WTC11 (cell line): Measurements from ENCODE around the gene RNF43. TPM values are rescaled to one million over a fixed set of nuclear protein-coding genes. Genes with fewer than 3 reads are reported as not detected.

Experiments used
- ATAC-seq: fragments of 200-7000 bp; cut with Tn5 transposase; 2 replicates; pipeline ENCODE4 v1.10.0; 2021; ENCODE audit warnings: mild to moderate bottlenecking, moderate library complexity
- CTCF ChIA-PET: fragments of 300-600 bp; sonication (Branson Sonifier 250); formaldehyde crosslinking; loops from one replicate; lab custom pipeline; 2021; ENCODE audit warnings: antibody characterized with exemption; lab: Charles Lee
- POLR2A ChIA-PET: fragments of 350-600 bp; sonication (Branson Sonifier 250); formaldehyde crosslinking; loops from one replicate; lab custom pipeline; 2021; ENCODE audit warnings: antibody characterized with exemption; lab: Charles Lee
- DNase-seq: peaks from one replicate; pipeline ENCODE4 v3.0.0; 2021; ENCODE audit warnings: low spot score
- H3K27ac Mint-ChIP-seq: 2 replicates; pipeline ENCODE4 v1.8.0; 2021; ENCODE audit warnings: mixed read lengths
- H3K27me3 Mint-ChIP-seq: 2 replicates; pipeline ENCODE4 v1.8.0; 2021; ENCODE audit warnings: low read depth, mild to moderate bottlenecking, moderate library complexity, mixed read lengths
- H3K36me3 Mint-ChIP-seq: 2 replicates; pipeline ENCODE4 v1.8.0; 2021; ENCODE audit warnings: mixed read lengths
- H3K4me1 Mint-ChIP-seq: 2 replicates; pipeline ENCODE4 v1.8.0; 2022; ENCODE audit warnings: mixed read lengths
- H3K4me3 Mint-ChIP-seq: 2 replicates; pipeline ENCODE4 v1.8.0; 2021; ENCODE audit warnings: mild to moderate bottlenecking, moderate library complexity, mixed read lengths
- H3K9me3 Mint-ChIP-seq: 2 replicates; pipeline ENCODE4 v1.8.0; 2021; ENCODE audit warnings: mixed read lengths
- CREB1 ChIP-seq: sonication (generic); formaldehyde crosslinking; IDR thresholded peaks from 2 replicates; pipeline ENCODE4 v1.8.0; 2023; ENCODE audit warnings: mild to moderate bottlenecking, missing genetic modification reagents
- ELF4 ChIP-seq: sonication (generic); formaldehyde crosslinking; IDR thresholded peaks from 2 replicates; pipeline ENCODE4 v1.8.1; 2022; ENCODE audit warnings: low read depth, mild to moderate bottlenecking, moderate library complexity, missing genetic modification reagents
- EMX1 ChIP-seq: fragments of 250-450 bp; sonication (Bioruptor Pico); IDR thresholded peaks from 2 replicates; pipeline ENCODE4 v1.8.0; 2021; ENCODE audit warnings: mild to moderate bottlenecking
- FOXK1 ChIP-seq: sonication (generic); formaldehyde crosslinking; IDR thresholded peaks from 2 replicates; pipeline ENCODE4 v1.8.0; 2022; ENCODE audit warnings: mild to moderate bottlenecking, moderate library complexity, missing genetic modification reagents
- JUN ChIP-seq: sonication (generic); formaldehyde crosslinking; IDR thresholded peaks from 2 replicates; pipeline ENCODE4 v1.8.0; 2023; ENCODE audit warnings: mild to moderate bottlenecking, missing genetic modification reagents
- KAT7 ChIP-seq: sonication (generic); formaldehyde crosslinking; IDR thresholded peaks from 2 replicates; pipeline ENCODE4 v1.8.1; 2023; ENCODE audit warnings: missing genetic modification reagents, mild to moderate bottlenecking, borderline replicate concordance
- NFYB ChIP-seq: sonication (generic); formaldehyde crosslinking; conservative IDR thresholded peaks from 2 replicates; pipeline ENCODE4 v1.8.0; 2022; ENCODE audit warnings: low read depth, missing genetic modification reagents
- OVOL2 ChIP-seq: fragments of 250-450 bp; sonication (Bioruptor Pico); IDR thresholded peaks from 2 replicates; pipeline ENCODE4 v1.9.0; 2021; ENCODE audit warnings: mild to moderate bottlenecking, borderline replicate concordance
- RELA ChIP-seq: sonication (generic); formaldehyde crosslinking; IDR thresholded peaks from 2 replicates; pipeline ENCODE4 v1.8.1; 2022; ENCODE audit warnings: missing genetic modification reagents, mild to moderate bottlenecking, borderline replicate concordance
- TCF7 ChIP-seq: sonication (generic); formaldehyde crosslinking; IDR thresholded peaks from 2 replicates; pipeline ENCODE4 v1.8.0; 2022; ENCODE audit warnings: mild to moderate bottlenecking, low read depth, missing genetic modification reagents, moderate library complexity
- TEAD1 ChIP-seq: sonication (generic); formaldehyde crosslinking; IDR thresholded peaks from 2 replicates; pipeline ENCODE4 v1.8.0; 2022; ENCODE audit warnings: mild to moderate bottlenecking, missing genetic modification reagents
- ZNF121 ChIP-seq: sonication (generic); formaldehyde crosslinking; IDR thresholded peaks from 2 replicates; pipeline ENCODE4 v1.8.0; 2023; ENCODE audit warnings: missing genetic modification reagents
- ZNF232 ChIP-seq: sonication (generic); formaldehyde crosslinking; IDR thresholded peaks from 2 replicates; pipeline ENCODE4 v1.8.0; 2022; ENCODE audit warnings: mild to moderate bottlenecking, missing genetic modification reagents
- ZNF263 ChIP-seq: sonication (generic); formaldehyde crosslinking; IDR thresholded peaks from 2 replicates; pipeline ENCODE4 v1.8.1; 2022; ENCODE audit warnings: low read depth, mild to moderate bottlenecking, moderate library complexity, missing genetic modification reagents
- ZNF416 ChIP-seq: fragments of 250-450 bp; sonication (Bioruptor Pico); IDR thresholded peaks from 2 replicates; pipeline ENCODE4 v1.9.0; 2021; ENCODE audit warnings: mild to moderate bottlenecking, inconsistent platforms
- total RNA-seq: library from RNA; stranded (reverse); gene quantifications from 3 replicates; pipeline ENCODE4 v1.2.3, GENCODE V29; 2021
- TF ChIP-seq, protein P1 (sequence below): fragments of 250-450 bp; sonication (Bioruptor Pico); IDR thresholded peaks from 2 replicates; pipeline ENCODE4 v1.9.0; 2021; ENCODE audit warnings: mild to moderate bottlenecking
- TF ChIP-seq, protein P2 (sequence below): sonication (generic); formaldehyde crosslinking; IDR thresholded peaks from 2 replicates; pipeline ENCODE4 v1.8.1; 2022; ENCODE audit warnings: low read depth, missing genetic modification reagents, borderline replicate concordance
- TF ChIP-seq, protein P3 (sequence below): fragments of 250-450 bp; sonication (Bioruptor Pico); IDR thresholded peaks from 2 replicates; pipeline ENCODE4 v1.8.0; 2021; ENCODE audit warnings: mild to moderate bottlenecking
- TF ChIP-seq, protein P4 (sequence below): sonication (generic); formaldehyde crosslinking; IDR thresholded peaks from 2 replicates; pipeline ENCODE4 v1.8.1; 2022; ENCODE audit warnings: missing genetic modification reagents, borderline replicate concordance
- TF ChIP-seq, protein P5 (sequence below): sonication (generic); formaldehyde crosslinking; IDR thresholded peaks from 2 replicates; pipeline ENCODE4 v1.8.1; 2023; ENCODE audit warnings: mild to moderate bottlenecking, missing genetic modification reagents, moderate library complexity
- TF ChIP-seq, protein P6 (sequence below): fragments of 250-450 bp; sonication (Bioruptor Pico); IDR thresholded peaks from 2 replicates; pipeline ENCODE4 v1.9.0; 2021; ENCODE audit warnings: mild to moderate bottlenecking, borderline replicate concordance

RNF43 gene
- total RNA-seq, 1 experiment from 2014 or later = 3.6 TPM

DNA sequence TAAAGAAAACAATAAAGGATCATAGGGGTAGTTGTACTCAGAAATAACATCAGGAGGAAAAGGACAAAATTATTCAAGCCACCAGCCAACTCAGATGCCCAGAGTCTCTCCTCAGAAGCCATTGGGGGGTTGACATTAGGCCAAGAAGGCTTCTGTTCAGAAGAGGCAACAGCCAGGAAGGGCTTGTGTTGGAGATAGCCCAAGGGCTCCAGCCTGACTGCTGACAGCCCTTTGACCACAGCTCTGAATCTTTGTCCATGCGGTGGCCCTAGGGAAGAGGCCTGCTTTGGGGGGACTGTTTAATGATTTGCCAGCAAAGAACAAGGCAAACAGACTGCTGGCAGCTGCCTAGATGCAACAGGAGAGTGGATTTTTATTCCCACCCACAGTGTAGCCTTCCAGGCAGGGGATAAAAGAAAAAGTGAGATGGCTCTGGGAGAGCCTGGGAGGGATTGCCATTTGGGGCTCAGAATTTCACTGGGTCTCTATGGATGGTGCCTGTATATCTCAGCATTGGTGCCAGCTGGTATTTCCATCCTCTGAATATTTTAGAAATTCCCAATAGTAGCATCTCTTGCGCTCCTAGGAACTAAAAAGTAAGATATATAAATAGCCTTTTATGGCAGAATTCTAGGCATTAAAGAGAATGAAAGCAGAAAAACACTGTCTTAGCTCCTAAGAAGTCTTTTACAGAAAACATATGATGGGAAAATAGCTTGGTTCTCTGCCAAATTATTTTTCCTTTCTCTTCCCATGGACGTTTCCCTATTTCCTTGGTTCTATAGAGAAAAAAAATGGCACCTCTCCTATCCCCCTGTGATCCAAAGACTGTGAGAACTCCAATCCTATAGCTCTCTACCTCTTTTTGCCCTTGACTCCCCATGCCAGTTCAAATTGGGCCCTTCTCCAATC is 36.0 kb downstream of the RNF43 start (continued):
- TF ChIP-seq CREB1 (CRISPR knock-in tag) (no peak), TCF7 (CRISPR knock-in tag) (no peak), OVOL2 (no peak), ELF4 (no peak), JUN (CRISPR knock-in tag) (no peak), KAT7 (CRISPR knock-in tag) (no peak), FOXK1 (CRISPR knock-in tag) (no peak), NFYB (CRISPR knock-in tag) (no peak)
- TF ChIP-seq, protein P1, sequence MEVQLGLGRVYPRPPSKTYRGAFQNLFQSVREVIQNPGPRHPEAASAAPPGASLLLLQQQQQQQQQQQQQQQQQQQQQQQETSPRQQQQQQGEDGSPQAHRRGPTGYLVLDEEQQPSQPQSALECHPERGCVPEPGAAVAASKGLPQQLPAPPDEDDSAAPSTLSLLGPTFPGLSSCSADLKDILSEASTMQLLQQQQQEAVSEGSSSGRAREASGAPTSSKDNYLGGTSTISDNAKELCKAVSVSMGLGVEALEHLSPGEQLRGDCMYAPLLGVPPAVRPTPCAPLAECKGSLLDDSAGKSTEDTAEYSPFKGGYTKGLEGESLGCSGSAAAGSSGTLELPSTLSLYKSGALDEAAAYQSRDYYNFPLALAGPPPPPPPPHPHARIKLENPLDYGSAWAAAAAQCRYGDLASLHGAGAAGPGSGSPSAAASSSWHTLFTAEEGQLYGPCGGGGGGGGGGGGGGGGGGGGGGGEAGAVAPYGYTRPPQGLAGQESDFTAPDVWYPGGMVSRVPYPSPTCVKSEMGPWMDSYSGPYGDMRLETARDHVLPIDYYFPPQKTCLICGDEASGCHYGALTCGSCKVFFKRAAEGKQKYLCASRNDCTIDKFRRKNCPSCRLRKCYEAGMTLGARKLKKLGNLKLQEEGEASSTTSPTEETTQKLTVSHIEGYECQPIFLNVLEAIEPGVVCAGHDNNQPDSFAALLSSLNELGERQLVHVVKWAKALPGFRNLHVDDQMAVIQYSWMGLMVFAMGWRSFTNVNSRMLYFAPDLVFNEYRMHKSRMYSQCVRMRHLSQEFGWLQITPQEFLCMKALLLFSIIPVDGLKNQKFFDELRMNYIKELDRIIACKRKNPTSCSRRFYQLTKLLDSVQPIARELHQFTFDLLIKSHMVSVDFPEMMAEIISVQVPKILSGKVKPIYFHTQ (CRISPR knock-in tag) = no peak
- TF ChIP-seq, protein P2, sequence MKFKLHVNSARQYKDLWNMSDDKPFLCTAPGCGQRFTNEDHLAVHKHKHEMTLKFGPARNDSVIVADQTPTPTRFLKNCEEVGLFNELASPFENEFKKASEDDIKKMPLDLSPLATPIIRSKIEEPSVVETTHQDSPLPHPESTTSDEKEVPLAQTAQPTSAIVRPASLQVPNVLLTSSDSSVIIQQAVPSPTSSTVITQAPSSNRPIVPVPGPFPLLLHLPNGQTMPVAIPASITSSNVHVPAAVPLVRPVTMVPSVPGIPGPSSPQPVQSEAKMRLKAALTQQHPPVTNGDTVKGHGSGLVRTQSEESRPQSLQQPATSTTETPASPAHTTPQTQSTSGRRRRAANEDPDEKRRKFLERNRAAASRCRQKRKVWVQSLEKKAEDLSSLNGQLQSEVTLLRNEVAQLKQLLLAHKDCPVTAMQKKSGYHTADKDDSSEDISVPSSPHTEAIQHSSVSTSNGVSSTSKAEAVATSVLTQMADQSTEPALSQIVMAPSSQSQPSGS = no peak
- TF ChIP-seq, all 79 proteins: peak for 2

DNA sequence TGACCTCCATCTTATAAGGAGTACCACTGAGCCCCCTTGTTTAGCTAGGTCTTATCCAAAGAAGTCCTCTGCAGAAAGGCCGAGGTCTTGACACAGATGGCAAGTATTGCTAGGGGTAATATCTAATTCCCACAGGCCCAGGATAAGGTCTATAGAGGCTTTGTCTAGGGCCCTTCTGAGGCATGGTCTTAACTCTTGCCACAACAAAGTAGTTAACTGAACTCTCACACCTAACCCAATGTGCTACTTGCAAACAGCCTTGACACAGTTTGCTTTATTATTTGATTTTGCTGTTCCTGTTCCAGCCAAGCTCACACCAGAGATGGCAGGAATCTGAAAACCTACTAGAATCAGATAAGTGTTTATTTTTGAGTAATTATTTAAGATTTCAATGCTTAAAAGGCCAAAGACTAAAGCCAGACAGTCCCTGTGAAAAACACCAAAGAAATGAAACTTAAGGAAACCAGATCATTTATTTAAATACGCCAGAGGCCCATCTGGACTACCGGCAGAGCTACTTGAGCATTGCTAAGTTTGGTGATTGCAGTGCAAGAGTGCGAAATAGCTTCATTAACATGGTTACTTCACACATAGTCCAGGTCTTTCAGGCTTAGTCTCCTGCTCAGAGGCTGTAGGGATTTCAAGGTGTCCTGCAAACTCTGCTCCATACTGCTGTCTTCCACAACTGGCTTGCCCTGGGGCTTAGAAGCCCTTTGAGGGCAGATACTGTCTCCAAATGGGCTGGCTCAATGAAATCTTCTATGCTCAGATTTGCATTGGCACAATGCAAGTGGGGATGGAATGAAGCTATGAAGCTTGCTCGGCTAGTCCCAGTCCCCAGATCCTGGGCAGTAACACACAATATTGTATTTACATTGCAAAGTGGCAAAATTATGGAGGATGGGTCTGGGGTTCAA is 36.9 kb downstream of the RNF43 start:
- ATAC-seq (no peak), DNase-seq (no peak)
- H3K9me3 Mint-ChIP-seq = no peaks in the 10 kb centered on the region
- no peaks in the 10 kb centered on the region for H3K36me3 Mint-ChIP-seq
- H3K27me3 Mint-ChIP-seq = no peaks in the 10 kb centered on the region
- H3K4me1 Mint-ChIP-seq = peaks cover 43% of the 10 kb centered on the region
- CTCF ChIA-PET = no interaction called here
- POLR2A ChIA-PET = interaction anchor here (0.6 to 1.2 kb wide), 2 partner anchors 9 to 1762 kb away, joined by 3 to 4 read pairs; no protein-coding TSS in a partner anchor
- no peak overlapping the region for H3K27ac Mint-ChIP-seq
- no peak overlapping the region for H3K4me3 Mint-ChIP-seq
- TF ChIP-seq, protein P3, sequence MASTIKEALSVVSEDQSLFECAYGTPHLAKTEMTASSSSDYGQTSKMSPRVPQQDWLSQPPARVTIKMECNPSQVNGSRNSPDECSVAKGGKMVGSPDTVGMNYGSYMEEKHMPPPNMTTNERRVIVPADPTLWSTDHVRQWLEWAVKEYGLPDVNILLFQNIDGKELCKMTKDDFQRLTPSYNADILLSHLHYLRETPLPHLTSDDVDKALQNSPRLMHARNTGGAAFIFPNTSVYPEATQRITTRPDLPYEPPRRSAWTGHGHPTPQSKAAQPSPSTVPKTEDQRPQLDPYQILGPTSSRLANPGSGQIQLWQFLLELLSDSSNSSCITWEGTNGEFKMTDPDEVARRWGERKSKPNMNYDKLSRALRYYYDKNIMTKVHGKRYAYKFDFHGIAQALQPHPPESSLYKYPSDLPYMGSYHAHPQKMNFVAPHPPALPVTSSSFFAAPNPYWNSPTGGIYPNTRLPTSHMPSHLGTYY (CRISPR knock-in tag) = no peak
- TF ChIP-seq, protein P4, sequence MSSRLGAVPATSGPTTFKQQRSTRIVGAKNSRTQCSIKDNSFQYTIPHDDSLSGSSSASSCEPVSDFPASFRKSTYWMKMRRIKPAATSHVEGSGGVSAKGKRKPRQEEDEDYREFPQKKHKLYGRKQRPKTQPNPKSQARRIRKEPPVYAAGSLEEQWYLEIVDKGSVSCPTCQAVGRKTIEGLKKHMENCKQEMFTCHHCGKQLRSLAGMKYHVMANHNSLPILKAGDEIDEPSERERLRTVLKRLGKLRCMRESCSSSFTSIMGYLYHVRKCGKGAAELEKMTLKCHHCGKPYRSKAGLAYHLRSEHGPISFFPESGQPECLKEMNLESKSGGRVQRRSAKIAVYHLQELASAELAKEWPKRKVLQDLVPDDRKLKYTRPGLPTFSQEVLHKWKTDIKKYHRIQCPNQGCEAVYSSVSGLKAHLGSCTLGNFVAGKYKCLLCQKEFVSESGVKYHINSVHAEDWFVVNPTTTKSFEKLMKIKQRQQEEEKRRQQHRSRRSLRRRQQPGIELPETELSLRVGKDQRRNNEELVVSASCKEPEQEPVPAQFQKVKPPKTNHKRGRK = no peak
- TF ChIP-seq TEAD1 (CRISPR knock-in tag) = no peak
- TF ChIP-seq, protein P5, sequence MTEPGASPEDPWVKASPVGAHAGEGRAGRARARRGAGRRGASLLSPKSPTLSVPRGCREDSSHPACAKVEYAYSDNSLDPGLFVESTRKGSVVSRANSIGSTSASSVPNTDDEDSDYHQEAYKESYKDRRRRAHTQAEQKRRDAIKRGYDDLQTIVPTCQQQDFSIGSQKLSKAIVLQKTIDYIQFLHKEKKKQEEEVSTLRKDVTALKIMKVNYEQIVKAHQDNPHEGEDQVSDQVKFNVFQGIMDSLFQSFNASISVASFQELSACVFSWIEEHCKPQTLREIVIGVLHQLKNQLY (CRISPR knock-in tag) = no peak
- no peak for TF ChIP-seq ZNF121 (CRISPR knock-in tag)
- TF ChIP-seq ZNF263 (CRISPR knock-in tag) = no peak
- no peak for TF ChIP-seq FOXK1 (CRISPR knock-in tag)
- no peak for TF ChIP-seq RELA (CRISPR knock-in tag)
- TF ChIP-seq ZNF416 (CRISPR knock-in tag) = no peak
- no peak for TF ChIP-seq OVOL2
- no peak for TF ChIP-seq ZNF232
- TF ChIP-seq, protein P6, sequence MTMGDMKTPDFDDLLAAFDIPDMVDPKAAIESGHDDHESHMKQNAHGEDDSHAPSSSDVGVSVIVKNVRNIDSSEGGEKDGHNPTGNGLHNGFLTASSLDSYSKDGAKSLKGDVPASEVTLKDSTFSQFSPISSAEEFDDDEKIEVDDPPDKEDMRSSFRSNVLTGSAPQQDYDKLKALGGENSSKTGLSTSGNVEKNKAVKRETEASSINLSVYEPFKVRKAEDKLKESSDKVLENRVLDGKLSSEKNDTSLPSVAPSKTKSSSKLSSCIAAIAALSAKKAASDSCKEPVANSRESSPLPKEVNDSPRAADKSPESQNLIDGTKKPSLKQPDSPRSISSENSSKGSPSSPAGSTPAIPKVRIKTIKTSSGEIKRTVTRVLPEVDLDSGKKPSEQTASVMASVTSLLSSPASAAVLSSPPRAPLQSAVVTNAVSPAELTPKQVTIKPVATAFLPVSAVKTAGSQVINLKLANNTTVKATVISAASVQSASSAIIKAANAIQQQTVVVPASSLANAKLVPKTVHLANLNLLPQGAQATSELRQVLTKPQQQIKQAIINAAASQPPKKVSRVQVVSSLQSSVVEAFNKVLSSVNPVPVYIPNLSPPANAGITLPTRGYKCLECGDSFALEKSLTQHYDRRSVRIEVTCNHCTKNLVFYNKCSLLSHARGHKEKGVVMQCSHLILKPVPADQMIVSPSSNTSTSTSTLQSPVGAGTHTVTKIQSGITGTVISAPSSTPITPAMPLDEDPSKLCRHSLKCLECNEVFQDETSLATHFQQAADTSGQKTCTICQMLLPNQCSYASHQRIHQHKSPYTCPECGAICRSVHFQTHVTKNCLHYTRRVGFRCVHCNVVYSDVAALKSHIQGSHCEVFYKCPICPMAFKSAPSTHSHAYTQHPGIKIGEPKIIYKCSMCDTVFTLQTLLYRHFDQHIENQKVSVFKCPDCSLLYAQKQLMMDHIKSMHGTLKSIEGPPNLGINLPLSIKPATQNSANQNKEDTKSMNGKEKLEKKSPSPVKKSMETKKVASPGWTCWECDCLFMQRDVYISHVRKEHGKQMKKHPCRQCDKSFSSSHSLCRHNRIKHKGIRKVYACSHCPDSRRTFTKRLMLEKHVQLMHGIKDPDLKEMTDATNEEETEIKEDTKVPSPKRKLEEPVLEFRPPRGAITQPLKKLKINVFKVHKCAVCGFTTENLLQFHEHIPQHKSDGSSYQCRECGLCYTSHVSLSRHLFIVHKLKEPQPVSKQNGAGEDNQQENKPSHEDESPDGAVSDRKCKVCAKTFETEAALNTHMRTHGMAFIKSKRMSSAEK (CRISPR knock-in tag) = no peak
- no peak for TF ChIP-seq ELF4
- no peak for TF ChIP-seq EMX1 (CRISPR knock-in tag)
